HG03175 (cell line): ENCODE data around the gene CRACR2A.

Experiments
- ATAC-seq: cut with Tn5 transposase; IDR thresholded peaks from one replicate; pipeline ENCODE4 v1.9.1; 2021; ENCODE audit warnings: mild to moderate bottlenecking, moderate library complexity; ENCODE audit not compliant: unreplicated experiment

CRACR2A gene

GRCh38 chr12:3685830-3686229, 67.1 kb downstream of the CRACR2A start:
- ATAC-seq = no peak

- no peak for ATAC-seq
Measured at GRCh38 chr12:3684449-3685051, 68.4 kb downstream of the CRACR2A start.

GRCh38 chr12:3683670-3684069, 69.2 kb downstream of the CRACR2A start:
- ATAC-seq = no peak

GRCh38 chr12:3681595-3682061, 71.3 kb downstream of the CRACR2A start:
- no peak for ATAC-seq

- no peak for ATAC-seq
Measured at GRCh38 chr12:3680919-3681594, 71.9 kb downstream of the CRACR2A start.

- ATAC-seq = no peak
Measured at GRCh38 chr12:3679831-3680230, 73.1 kb downstream of the CRACR2A start.

- ATAC-seq = no peak
Measured at GRCh38 chr12:3677609-3678008, 75.3 kb downstream of the CRACR2A start.

- ATAC-seq = no peak
Measured at GRCh38 chr12:3673981-3674708, 78.8 kb downstream of the CRACR2A start.

- no peak for ATAC-seq
Measured at GRCh38 chr12:3672113-3672509, 80.8 kb downstream of the CRACR2A start.

GRCh38 chr12:3671330-3672112, 81.4 kb downstream of the CRACR2A start:
- no peak for ATAC-seq

GRCh38 chr12:3670083-3670620, 82.8 kb downstream of the CRACR2A start:
- ATAC-seq = no peak

- no peak for ATAC-seq
Measured at GRCh38 chr12:3669594-3669993, 83.3 kb downstream of the CRACR2A start.

- ATAC-seq = no peak
Measured at GRCh38 chr12:3668479-3669165, 84.3 kb downstream of the CRACR2A start.

- no peak for ATAC-seq
Measured at GRCh38 chr12:3667485-3667884, 85.4 kb downstream of the CRACR2A start.

- no peak for ATAC-seq
Measured at GRCh38 chr12:3666441-3666840, 86.5 kb downstream of the CRACR2A start.

GRCh38 chr12:3662521-3662921, 90.4 kb downstream of the CRACR2A start:
- ATAC-seq = no peak

GRCh38 chr12:3661028-3661427, 91.9 kb downstream of the CRACR2A start:
- ATAC-seq = no peak

- ATAC-seq = no peak
Measured at GRCh38 chr12:3658327-3659163, 94.4 kb downstream of the CRACR2A start.

- no peak for ATAC-seq
Measured at GRCh38 chr12:3656946-3657622, 95.8 kb downstream of the CRACR2A start.
